Stimulated activated CD4-positive, alpha-beta T cell treated with anti-CD3 and anti-CD28 coated beads, Interleukin-2, amount 100 ng/mL, for 48 hours (primary cell): ENCODE measurements around the gene CFAP61.

Experiments
- DNase-seq, 2 donors: peaks; one replicate each; pipeline ENCODE4 v3.0.0-alpha.2; 2020

CFAP61 gene

DNA sequence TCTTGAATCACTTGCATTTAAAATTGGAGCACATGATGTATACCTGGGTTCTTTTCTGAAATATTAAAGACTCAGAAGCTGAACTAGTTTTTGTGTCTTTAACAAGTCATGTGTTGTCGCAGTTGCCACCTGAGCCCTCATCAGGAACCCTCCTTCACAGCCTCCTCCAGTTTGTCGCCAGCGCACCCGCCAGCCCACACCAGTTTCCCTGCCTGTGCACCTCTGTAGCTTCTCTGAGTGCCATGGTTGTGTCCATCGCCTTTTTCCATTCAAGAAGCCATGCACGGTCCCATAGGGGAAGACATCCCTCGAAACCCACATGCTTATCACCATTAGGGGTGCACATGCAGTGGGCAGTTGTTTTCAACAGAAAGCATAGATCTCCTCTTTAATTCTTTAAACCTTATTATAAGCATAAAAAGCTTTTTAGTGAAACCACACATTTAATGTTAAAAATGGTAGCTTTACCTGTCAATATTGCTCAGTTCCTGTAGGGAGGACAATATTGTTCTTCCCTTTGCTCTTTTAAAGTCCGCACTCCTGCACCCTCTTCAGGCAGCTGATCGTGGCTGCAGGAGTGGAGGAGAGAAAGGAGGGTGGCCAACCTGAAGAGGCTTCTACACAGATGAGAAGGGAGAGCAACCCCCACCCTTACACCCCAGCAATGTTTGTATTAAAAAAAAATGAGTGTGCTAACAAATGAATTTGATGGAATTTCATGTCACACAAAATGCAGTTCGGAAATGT, 121.9 kb downstream of the CFAP61 start:
- DNase-seq = no peak

DNA sequence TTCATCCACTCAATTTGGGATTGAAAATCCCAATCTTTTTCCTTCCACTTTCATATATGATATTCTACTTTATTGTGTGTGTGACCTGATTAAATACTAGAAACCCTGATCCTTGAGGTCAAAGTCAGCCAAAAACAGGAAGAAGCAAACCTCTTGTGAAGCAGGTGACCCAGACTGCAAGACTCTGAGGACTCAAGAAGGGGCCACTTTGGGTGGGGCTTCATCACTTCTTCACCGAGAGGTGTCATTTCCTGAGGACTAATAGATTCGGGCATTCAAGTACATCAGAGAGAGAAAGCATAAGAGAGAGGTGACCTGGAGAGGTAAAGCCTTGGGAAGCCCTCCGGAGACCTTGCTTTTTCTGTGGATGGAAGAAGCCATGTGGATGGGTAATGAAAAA, 129.0 kb downstream of the CFAP61 start:
- DNase-seq = no peak

DNA sequence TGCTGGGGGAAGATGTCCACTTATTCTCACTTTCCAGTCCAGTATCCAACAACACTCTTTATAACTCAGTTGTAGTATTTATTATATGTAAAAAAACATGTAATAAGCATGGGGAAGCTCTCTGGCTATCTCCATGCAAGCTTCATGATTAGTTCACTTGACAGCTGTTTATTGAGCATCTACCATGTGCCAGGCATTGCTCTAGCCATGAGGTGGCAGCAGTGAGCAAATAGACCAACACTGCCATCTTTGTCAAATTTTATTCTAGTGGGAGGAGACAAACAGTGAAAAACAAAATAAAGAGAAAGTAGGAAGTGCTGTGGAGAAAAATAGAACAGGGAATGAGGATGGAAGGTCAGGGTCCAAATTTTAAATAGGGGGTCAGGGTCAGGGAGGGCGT, 131.8 kb downstream of the CFAP61 start:
- DNase-seq = peak; percentile 6 to 13

DNA sequence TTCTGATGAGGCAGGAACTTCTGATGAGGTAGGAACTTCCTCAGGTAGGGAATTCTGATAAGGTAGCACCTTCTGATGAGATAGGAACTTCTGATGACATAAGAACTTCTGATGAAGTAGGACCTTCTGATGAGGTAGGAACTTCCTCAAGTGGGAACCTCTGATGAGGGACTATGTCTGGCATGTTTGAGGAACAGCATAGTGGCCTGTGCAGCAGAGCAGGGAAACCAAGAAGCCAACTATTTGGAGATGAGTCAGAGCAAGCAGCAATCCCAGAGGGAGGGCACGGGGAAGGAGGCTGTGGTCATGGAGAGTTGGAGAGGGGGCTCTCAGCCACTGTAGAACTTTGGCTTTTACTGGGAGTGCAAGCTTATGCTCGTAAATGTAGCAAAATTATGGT, 132.4 kb downstream of the CFAP61 start:
- DNase-seq = no peak

DNA sequence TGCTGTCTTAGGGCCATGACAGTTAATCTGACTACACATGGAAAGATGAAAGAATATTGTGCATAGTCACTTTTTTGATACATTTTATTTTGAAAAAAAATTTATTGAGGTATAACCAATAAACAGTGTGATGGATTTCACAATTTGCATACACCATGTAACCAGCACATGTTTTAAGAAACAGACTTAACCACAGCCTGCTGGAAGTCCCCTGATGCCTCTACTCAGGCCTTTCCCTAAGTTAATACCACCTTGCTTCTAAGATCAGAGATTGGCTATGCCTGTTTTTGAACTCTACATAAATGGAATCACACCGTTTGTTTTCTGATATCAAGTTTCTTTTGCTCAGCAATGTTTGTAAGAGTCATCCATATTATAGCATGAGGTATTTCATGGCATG, 136.3 kb downstream of the CFAP61 start:
- DNase-seq = no peak

DNA sequence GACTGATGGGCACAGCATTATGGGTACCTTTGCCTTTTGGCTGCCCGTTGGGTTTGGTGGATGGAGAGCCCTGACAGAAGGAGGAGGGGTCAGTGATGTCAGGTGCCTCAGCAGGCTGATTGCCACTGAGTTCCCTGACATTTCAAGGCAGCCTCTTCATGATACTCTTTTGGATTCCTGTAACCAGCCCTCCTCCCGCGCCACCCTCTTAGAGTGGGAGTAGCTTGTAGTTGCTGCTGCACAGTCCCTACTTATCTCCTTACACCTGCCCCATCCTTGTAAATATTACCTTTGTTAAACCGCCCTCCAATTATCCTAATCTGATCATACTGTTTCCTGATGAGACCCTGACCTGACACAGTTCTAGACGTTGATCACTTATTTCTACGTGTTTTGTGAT, 140.0 kb downstream of the CFAP61 start:
- DNase-seq = no peak

DNA sequence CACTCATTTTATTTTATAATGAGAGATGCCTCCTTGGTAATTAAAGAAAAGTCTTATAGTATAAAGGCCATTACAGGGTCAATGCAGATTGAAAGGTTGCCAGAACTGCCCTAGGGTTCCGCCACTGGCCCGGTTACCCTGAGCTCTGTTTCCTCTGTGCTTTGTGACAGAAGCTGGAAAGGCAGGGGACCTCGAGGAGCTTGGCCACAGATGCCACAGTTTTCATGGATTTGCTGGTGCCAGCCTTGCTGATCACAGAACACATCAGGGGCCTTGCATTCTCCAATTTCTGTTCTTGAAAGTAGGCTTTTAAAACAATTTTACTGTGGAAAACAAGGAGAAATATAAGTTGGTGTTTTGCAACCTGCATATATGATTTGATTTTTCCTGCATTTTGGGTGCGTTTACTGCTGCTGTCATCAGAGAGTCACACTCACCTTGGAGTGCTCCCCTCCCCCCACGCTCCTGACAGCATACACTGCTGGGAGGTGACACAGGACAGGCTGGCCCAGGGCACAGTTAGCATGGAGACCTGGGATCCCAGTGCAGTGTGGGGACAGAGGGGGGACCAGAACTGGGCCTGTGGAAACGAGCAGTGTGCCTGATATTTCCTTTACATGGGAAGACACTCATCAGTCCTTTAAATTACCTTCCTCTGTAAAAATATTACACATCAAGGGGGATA, 142.8 kb downstream of the CFAP61 start:
- no peak for DNase-seq

DNA sequence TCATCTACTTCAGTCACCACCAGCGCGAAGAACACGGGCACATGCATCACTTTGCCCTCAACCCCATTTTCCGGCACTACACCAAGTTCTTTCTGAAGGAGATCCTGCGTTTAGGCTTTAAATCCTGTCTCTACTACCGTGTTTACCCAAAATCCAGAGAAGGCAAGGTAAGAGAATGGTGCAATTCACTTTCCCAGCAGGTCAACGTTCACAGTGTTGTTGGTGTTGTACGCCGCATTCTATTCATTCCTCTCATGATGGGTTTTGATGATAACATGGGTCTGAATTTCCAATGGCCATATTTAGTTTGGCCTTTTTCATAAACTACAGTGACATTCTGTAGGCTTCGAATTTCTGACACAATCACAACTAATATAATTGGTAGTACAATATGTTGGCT, 144.3 kb downstream of the CFAP61 start:
- no peak for DNase-seq

DNA sequence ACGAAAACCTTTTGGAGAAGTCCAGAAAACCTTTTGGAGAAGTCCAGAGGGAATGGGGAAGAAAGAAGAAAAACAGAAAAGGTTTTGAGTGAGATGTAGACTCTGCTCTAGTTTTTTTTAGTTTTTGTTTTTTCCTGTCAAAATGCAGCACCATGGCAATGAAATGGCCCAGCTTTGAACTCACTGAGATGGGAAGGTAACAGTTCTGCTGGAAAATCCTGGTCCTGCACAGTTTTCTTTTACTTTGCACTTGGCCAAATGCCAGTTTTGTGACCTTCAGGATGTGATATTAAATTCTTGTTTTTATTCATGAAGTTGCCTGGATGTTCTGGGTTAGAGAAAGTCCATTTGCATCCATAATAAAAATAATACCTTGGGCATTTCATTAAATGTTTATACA, 145.7 kb downstream of the CFAP61 start:
- no peak for DNase-seq

DNA sequence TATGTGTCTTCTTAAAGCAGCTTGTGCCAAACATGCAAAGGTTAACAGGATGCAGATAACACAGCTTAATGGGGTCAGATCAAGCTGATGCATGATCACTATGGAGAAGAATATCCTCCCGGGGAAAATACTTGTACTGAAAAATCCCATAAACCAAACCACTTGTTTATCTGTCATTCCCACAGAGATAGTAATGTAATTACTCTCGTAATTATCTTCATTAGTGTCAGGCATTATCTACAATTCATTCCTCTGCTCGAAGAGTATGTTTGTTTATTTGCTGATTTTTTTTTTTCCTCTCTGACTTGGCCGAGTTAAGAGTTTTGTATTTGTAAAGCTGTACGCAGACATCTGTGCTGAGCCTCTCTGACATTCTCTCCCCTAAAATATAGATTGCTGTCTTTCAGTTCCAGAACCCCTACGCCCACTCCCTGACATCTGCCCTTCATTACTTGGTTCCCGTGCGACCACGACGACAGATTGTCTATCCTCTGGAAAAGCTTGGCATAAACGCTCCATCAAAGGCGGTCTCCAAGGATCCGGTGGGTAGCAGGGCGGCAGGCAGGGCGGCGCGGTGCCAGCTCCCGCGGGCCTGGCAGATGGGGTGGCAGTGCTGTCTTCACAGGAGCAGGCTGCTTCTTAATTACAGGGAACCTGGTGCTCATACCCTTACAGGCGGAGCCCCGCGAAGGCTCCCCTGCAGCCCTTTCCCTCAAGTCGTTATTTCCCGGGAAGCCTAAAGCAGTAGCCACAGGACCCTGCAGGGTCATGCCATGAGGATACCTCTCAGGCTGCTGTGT, 147.2 kb downstream of the CFAP61 start:
- no peak for DNase-seq

DNA sequence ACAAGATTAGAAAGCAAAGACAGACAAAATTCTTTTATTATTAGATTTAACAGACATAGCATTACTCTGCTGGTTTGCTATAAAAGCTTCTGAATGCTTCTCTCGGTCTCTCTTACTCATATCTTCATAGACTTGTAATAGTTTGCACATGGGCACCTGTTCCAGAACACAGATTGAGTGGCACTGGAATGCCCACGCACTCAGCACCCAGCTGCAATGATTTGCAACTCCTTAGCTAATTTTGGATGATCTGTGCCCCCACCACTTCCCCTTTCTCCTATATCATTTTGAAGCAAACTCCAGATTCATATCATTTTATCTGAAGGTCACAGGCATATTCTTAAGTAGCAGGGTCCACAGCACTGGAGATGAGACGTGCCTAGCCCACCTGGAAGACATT, 148.8 kb downstream of the CFAP61 start:
- DNase-seq = no peak

DNA sequence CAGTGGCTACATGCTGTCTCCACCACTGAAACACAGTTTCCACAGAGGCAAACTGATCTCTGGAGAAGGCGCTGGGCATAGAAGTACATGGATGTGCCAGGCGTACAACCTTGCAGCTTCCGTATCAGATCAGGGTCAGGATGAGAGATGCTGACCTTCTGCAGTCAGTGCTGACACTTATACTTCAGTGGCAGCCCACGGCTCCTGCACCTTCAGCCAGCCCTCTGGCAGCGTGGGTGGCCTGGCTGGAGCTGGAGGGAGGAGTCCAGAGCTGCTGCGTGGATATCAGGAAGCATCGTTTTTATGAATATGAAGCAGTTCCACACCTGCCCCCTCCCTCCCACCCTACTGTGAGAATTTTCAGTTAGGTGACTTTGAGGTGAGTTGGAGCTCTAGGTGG, 149.3 kb downstream of the CFAP61 start:
- DNase-seq = no peak

DNA sequence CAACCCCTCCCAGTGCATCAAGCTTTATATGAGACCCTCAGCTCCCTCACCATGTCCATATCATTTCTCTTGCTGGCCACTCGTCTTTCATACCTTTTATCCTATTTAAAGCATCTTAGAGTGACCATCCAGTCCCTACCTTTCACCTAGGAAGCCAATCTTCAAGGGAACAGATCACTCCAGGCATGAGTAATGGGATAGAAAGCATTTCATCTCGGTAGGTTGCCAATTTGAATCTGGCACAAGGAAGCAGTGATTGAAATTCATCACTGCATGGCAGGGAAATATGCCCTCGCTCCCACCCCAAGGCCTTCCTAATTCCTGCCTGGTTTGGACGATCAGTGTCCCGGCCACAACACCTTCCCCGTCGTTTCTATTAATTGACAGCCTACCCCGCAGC, 150.4 kb downstream of the CFAP61 start:
- DNase-seq = no peak

DNA sequence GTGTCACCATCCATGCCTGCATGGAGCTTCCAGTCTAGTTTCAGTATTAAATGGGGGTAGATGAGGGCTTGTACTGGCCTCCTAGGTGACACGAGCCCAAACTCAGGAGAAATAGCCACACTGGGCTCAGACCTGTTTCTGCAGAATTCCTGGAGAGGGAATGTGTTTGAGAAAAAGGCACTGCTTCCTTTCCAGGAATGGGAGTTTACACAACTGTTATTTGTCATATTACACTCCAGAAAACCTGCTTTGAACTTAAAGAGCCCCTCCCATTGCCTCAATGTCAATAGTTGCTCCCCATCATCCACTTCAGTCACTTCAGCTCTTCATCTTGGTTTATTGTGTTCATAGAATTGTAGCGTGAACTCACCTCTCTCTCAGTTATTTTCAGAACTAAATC, 151.5 kb downstream of the CFAP61 start:
- no peak for DNase-seq

DNA sequence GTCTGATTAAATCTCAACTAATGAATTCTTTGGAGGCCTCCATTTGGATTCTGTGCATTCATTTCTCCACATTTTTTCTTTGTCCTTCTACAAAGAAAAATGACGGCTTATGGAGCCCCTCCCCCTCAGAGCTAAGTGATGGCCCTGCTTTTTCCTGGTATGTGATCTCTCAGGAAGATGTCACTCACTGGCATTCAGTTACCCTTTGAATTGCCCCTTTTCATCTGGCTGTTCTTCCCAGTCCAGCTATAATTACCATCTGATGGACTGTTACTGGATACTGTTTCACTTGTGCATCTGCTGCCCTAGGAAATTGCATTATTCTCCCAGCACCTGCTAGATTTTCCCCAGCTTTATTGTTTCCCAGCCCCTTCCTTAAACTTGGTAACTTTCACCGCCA, 151.9 kb downstream of the CFAP61 start:
- no peak for DNase-seq

DNA sequence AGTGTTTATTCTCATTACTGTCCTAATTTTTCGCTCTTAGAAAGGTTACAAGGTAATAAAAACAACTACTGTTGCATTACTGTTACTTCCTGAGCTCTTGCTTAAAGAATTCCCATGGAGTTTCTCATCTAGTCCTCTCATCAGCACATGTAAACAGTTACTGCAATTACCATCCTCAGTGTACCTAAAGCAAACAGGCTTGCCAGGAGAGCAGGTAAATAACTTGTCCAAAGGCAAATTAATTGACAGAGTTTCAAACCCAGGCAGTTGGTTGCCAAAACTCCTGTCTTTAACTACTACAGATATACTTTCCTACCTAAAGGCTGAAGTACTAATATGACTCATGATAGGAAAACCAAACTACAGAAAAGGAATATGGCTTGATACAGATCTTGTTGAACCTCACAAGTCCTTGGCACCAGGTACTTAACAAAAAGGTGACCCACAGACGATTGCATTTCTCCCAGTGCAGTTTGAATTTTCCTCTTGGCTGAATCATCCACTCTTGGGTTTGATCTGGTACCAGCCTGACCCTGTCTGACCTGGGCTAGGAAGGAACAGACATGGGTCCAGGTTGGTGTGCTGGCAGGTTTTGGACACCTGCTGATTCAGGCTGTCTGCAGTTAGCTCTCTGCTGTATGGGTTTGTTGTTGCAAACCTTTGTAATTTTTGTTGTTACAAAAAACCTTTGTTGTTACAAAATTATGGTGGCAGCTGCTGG, 153.0 kb downstream of the CFAP61 start:
- no peak for DNase-seq

DNA sequence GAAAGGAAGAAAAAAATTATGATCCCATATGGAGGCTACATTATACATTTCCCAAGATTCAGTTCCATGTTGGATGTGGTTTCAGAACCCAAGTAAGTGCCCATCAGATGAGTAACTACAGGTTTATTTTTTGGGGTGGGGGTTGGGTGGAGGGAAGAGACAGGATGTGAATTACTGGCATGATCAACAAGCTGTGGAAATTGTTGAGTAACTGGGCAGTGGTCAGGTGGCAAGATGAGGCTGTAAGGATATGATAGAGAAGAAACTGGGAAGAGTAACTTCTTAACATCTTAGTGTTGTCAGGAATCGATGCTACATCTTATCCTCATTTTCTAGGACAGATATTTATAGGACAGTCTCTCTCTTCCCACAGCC, 153.5 kb downstream of the CFAP61 start:
- no peak for DNase-seq

DNA sequence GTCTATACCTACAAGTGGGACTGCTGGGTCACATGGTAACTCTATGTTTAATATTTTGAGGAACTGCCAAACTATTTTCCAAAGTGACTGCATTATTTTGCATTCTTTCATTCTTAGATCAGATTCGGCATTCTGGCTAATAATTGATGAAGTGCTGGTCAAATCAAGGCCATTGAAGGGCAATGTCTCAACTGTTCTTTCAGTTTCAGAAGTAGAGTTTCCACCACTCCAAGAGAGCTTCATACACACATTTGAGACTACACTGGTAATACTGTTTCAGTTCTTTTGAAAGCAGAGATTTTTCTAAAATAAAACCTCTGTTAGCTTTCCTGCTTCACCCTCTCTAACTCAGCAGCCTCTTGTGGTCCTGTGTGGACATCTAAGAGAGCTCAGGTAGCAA, 154.5 kb downstream of the CFAP61 start:
- no peak for DNase-seq

DNA sequence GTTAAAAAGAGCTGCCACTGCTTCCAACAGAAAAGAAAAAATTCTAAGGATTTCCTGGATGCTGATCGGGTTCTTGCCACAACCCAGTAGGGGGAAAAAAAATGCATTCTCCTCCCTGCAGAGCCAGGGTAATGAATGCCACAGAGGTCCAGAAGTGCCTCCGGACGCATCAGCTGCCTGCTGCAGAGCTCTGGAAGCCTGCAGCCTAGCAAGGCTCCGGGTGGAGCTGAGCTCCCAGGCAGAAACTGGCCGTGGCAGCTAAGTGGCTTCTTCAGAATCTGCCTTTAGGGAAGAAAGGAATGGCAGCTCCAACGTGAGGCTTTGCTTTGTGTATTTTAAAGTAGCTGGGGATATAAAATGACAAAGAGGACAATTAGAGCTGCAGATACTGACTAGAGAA, 155.0 kb downstream of the CFAP61 start:
- DNase-seq = no peak

DNA sequence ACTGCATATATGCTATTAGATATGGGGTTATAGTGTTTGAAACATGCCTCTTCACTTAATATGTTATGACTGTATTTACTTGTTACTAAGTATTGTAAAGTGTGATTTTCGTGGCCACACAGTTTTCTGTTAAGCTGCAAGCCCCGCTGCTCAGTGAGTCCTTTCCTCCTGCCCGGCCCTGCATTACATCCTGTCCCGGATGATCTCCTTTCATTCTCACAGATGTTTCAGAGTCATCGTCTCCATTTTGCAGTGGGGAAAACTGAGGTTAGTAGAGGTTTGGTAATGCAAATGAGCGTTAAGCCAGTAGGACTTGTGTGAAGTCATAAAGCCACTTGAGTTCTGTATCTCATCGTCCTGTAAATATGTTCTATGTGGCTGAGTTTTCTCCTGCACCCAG, 155.5 kb downstream of the CFAP61 start:
- DNase-seq = no peak

DNA sequence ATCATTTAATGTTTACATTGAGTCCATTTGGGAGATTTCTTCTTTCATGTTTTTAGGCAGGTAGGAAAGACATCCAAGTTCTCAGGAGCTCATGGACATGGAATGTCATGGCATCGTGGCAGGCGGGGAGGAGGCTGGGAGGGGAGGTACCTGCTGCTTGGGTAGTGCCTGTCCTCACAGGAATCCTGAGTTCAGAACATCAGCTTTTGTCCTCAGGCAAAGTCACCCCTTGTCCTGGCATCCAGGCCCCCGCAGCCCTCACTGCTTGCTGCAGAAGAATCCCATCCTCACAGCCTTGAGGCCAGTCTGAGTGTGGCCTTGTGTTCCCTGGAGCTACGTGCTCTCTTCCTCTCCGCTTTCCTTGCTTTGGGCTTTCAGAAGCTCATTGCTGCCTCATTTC, 157.4 kb downstream of the CFAP61 start:
- no peak for DNase-seq

DNA sequence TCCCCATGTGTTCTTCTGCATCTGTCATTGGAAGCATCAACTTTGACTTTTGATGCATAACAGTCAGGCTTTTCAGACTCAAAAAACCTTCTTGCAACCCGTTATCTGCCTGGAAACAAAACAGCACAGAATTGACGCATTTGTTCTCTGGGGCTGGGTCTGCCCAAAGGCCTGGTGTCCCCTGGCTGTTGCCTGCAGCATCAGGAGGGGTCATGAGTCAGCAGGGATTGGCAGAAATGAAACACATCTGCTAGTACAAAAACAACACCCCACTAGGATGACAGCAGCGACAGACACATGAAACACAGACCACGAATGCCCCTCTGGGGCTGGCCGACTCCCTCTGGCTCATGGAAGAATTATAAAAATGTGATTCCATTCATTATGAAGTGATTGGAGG, 158.0 kb downstream of the CFAP61 start:
- DNase-seq = no peak

DNA sequence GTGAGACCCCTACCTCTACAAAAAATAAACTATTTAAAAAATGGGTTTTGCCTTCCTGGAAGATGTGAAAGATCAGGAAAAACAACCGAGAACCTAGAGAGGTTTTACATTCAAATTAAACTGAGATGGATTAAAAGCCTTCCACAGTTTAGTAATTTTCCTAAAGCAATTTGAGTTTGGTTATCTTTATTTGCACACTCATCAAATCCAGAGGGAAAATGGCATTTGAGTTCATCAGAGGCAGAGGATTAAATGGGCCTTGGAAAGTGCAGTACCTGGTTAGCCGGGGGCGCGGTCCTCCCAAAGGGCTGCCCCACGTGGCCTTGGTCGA, 158.6 kb downstream of the CFAP61 start:
- DNase-seq = no peak
